Mesenteric fat pad (tissue), 1 donor: ENCODE measurements around the gene RERE. TPM values are rescaled to one million over a fixed set of nuclear protein-coding genes. Genes with fewer than 3 reads are reported as not detected.

ENCODE experiments used
- DNase-seq: peaks from one replicate; pipeline ENCODE4 v3.0.0-alpha.2; 2020; ENCODE audit warnings: low spot score
- total RNA-seq: library from RNA; stranded (reverse); fragmentation: NEBNext Ultra II Directional; extraction: Animal tissue kit (Norgen Biotek cat#: 25700); gene quantifications from one replicate; pipeline ENCODE4 v1.2.1, GENCODE V29; 2021
- donor health status: DM: yes; HTN: yes; CAD: no.

Gene RERE
- total RNA-seq, 1 donor from 2014 or later: 120 TPM

GRCh38 chr1:8693107-8693506, 124.3 kb downstream of the RERE start:
- no peak for DNase-seq

GRCh38 chr1:8691662-8692061, 125.8 kb downstream of the RERE start:
- DNase-seq: no peak

GRCh38 chr1:8690253-8690525, 127.3 kb downstream of the RERE start:
- DNase-seq: no peak

- no peak for DNase-seq
These were observed 127.8 kb downstream of the RERE start for GRCh38 chr1:8689431-8690252.

- DNase-seq: no peak
These were observed 129.9 kb downstream of the RERE start for GRCh38 chr1:8687538-8687937.

- no peak for DNase-seq
These were observed 130.4 kb downstream of the RERE start for GRCh38 chr1:8687039-8687438.

GRCh38 chr1:8685463-8685862, 132.0 kb downstream of the RERE start:
- DNase-seq: no peak

- DNase-seq: no peak
These were observed 132.8 kb downstream of the RERE start for GRCh38 chr1:8684590-8684989.

GRCh38 chr1:8682573-8682972, 134.9 kb downstream of the RERE start:
- no peak for DNase-seq

GRCh38 chr1:8681911-8682310, 135.5 kb downstream of the RERE start:
- no peak for DNase-seq

GRCh38 chr1:8680664-8681650, 136.5 kb downstream of the RERE start:
- no peak for DNase-seq

- no peak for DNase-seq
These were observed 137.3 kb downstream of the RERE start for GRCh38 chr1:8679929-8680663.

GRCh38 chr1:8679395-8679800, 138.0 kb downstream of the RERE start:
- DNase-seq: no peak

- DNase-seq: no peak
These were observed 138.6 kb downstream of the RERE start for GRCh38 chr1:8678673-8679394.

GRCh38 chr1:8677782-8678181, 139.7 kb downstream of the RERE start:
- no peak for DNase-seq

- no peak for DNase-seq
These were observed 140.6 kb downstream of the RERE start for GRCh38 chr1:8676813-8677212.

GRCh38 chr1:8676072-8676471, 141.4 kb downstream of the RERE start:
- no peak for DNase-seq

GRCh38 chr1:8674912-8675311, 142.5 kb downstream of the RERE start:
- no peak for DNase-seq

- DNase-seq: no peak
These were observed 143.0 kb downstream of the RERE start for GRCh38 chr1:8674481-8674880.

- DNase-seq: no peak
These were observed 146.0 kb downstream of the RERE start for GRCh38 chr1:8671306-8671917.
